HepG2 (cell line): Measurements from ENCODE around the gene CPO. TPM values are rescaled to one million over a fixed set of nuclear protein-coding genes. Genes with fewer than 3 reads are reported as not detected.
A peak's percentile ranks its signal among the peaks of the same experiment; 100 is the strongest.

Source experiments
- BCL6 ChIP-seq: IDR thresholded peaks from 2 replicates; pipeline ENCODE4 v1.6.1; 2016; ENCODE audit warnings: missing genetic modification reagents, missing compliant biosample characterization
- ESRRA ChIP-seq: sonication (generic); formaldehyde crosslinking; IDR thresholded peaks from 2 replicates; pipeline ENCODE4 v1.5.1; 2020; ENCODE audit warnings: mild to moderate bottlenecking, low read depth, missing genetic modification reagents
- GPN1 ChIP-seq: sonication (generic); formaldehyde crosslinking; IDR thresholded peaks from 2 replicates; pipeline ENCODE4 v1.5.1; 2020; ENCODE audit warnings: missing genetic modification reagents, borderline replicate concordance
- LRRFIP1 ChIP-seq: sonication (generic); formaldehyde crosslinking; conservative IDR thresholded peaks from 2 replicates; pipeline ENCODE4 v1.4.0; 2020; ENCODE audit warnings: missing genetic modification reagents
- MED8 ChIP-seq: sonication (generic); formaldehyde crosslinking; IDR thresholded peaks from 2 replicates; pipeline ENCODE4 v1.8.1; 2023; ENCODE audit warnings: mild to moderate bottlenecking, missing genetic modification reagents; ENCODE audit not compliant: insufficient replicate concordance
- RAD21 ChIP-seq: fragments of 450-650 bp; formaldehyde crosslinking; IDR thresholded peaks from 2 replicates; pipeline ENCODE4 v1.5.0; 2020; ENCODE audit warnings: mild to moderate bottlenecking
- REL ChIP-seq: sonication (generic); formaldehyde crosslinking; conservative IDR thresholded peaks from 2 replicates; pipeline ENCODE4 v1.8.0; 2022; ENCODE audit warnings: mild to moderate bottlenecking, missing genetic modification reagents, moderate library complexity
- SMC3 ChIP-seq: IDR thresholded peaks from 2 replicates; pipeline ENCODE4 v1.6.1; 2011; ENCODE audit warnings: low read length, improper control_type of control experiment
- STAG1 ChIP-seq: sonication (generic); formaldehyde crosslinking; IDR thresholded peaks from 2 replicates; pipeline ENCODE4 v1.4.0; 2020; ENCODE audit warnings: missing genetic modification reagents
- ZNF614 ChIP-seq: IDR thresholded peaks from 2 replicates; pipeline ENCODE4 v1.6.1; 2018; ENCODE audit warnings: missing biosample characterization, missing genetic modification reagents, inconsistent platforms, borderline replicate concordance
- polyA plus RNA-seq, 8 experiments: library from polyadenylated mRNA; depleted of rRNA in 3 of 8; stranded (reverse) in 7 of 8; unstranded in 1 of 8; fragments of >200 nt; fragmentation: Illumina TruSeq in 4 of 8; extraction: Trizol in 4 of 8; gene quantifications; 2 replicates each; pipeline versions ENCODE4 v1.2.1 to v1.2.3, GENCODE V29; 2011 to 2016; ENCODE audit warnings: low read depth in 4 of 8, missing spikeins in 1 of 8, mixed read lengths in 1 of 8; ENCODE audit not compliant: insufficient read depth in 1 of 8
- total RNA-seq, 5 experiments: library from RNA; depleted of rRNA; stranded (reverse); fragments of >200 nt; fragmentation: Illumina TruSeq; extraction: Trizol; gene quantifications; 2 replicates each; pipeline ENCODE4 v1.2.3, GENCODE V29; 2016; ENCODE audit warnings: low read depth in 1 of 5
- TF ChIP-seq, protein P1 (sequence below): sonication (generic); formaldehyde crosslinking; IDR thresholded peaks from 2 replicates; pipeline ENCODE4 v1.4.0; 2020; ENCODE audit warnings: missing genetic modification reagents
- TF ChIP-seq, protein P2 (sequence below): sonication (generic); formaldehyde crosslinking; IDR thresholded peaks from 2 replicates; pipeline ENCODE4 v1.5.1; 2020; ENCODE audit warnings: missing genetic modification reagents, mild to moderate bottlenecking, borderline replicate concordance

The CPO gene
- total and polyA plus RNA-seq, 2 of the 13 experiments (the other 11 are each of a cell fraction or from before 2014, with no cell fraction given), result 0.07 TPM; not detected in 1

- TF ChIP-seq, protein P1, sequence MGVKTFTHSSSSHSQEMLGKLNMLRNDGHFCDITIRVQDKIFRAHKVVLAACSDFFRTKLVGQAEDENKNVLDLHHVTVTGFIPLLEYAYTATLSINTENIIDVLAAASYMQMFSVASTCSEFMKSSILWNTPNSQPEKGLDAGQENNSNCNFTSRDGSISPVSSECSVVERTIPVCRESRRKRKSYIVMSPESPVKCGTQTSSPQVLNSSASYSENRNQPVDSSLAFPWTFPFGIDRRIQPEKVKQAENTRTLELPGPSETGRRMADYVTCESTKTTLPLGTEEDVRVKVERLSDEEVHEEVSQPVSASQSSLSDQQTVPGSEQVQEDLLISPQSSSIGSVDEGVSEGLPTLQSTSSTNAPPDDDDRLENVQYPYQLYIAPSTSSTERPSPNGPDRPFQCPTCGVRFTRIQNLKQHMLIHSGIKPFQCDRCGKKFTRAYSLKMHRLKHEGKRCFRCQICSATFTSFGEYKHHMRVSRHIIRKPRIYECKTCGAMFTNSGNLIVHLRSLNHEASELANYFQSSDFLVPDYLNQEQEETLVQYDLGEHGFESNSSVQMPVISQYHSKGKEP, result no peak
- TF ChIP-seq MED8 (CRISPR knock-in tag), result no peak
- no peak for TF ChIP-seq ESRRA (CRISPR knock-in tag)
- TF ChIP-seq GPN1 (CRISPR knock-in tag), result no peak
- peak; percentile 86 for TF ChIP-seq SMC3
- no peak for TF ChIP-seq REL (CRISPR knock-in tag)
- TF ChIP-seq RAD21 (CRISPR knock-in tag), result peak; percentile 61
- peak; percentile 69 for TF ChIP-seq STAG1 (CRISPR knock-in tag)
- TF ChIP-seq, protein P2, sequence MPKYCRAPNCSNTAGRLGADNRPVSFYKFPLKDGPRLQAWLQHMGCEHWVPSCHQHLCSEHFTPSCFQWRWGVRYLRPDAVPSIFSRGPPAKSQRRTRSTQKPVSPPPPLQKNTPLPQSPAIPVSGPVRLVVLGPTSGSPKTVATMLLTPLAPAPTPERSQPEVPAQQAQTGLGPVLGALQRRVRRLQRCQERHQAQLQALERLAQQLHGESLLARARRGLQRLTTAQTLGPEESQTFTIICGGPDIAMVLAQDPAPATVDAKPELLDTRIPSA (CRISPR knock-in tag), result no peak
- TF ChIP-seq LRRFIP1 (CRISPR knock-in tag), result no peak
- no peak for TF ChIP-seq BCL6
- no peak for TF ChIP-seq ZNF614 (CRISPR knock-in tag)
Observed at GRCh38 chr2:206981739-206982340, 42.5 kb downstream of the CPO start (continued).
